Endothelial cell of umbilical vein (primary cell): Measurements from ENCODE around the gene SDC3. TPM values are rescaled to one million over a fixed set of nuclear protein-coding genes. Genes with fewer than 3 reads are reported as not detected.

Experiments used
- BruUV-seq: library from RNA; stranded (reverse); fragments of 400-500 nt; replicated peaks from 2 replicates; lab custom pipeline; 2021; lab: Mats Ljungman, UMichigan
- CTCF ChIA-PET: fragments of 300-600, 350-600 bp; sonication (Branson Sonifier 250); formaldehyde crosslinking; loops from one replicate; lab custom pipeline; 2021; ENCODE audit warnings: antibody characterized with exemption, inconsistent platforms; lab: Charles Lee
- POLR2A ChIA-PET: fragments of 300-600, 350-600 bp; sonication (Branson Sonifier 250); formaldehyde crosslinking; loops from one replicate; lab custom pipeline; 2021; ENCODE audit warnings: antibody characterized with exemption, inconsistent platforms; lab: Charles Lee
- DNase-seq: peaks from one replicate; pipeline ENCODE4 v3.0.0-alpha.2; 2011; ENCODE audit warnings: low read depth, low spot score
- FAIRE-seq: peaks from 2 replicates; lab custom pipeline; 2011; peaks lifted over from hg19 to GRCh38; lab: Jason Lieb, UNC
- H2AFZ ChIP-seq: 2 replicates; pipeline ENCODE4 v1.6.0; 2012; ENCODE audit warnings: low read depth, low read length, control low read depth, inconsistent platforms
- H3K27ac ChIP-seq: 2 replicates; pipeline ENCODE4 v1.5.1; 2011; ENCODE audit warnings: low read depth, mild to moderate bottlenecking, control low read depth, low read length, moderate library complexity; ENCODE audit not compliant: insufficient read depth
- H3K27me3 ChIP-seq, 2 experiments: 2 replicates each; pipeline versions ENCODE4 v1.6.0 to v1.6.1; 2011; ENCODE audit warnings: low read length in 2 of 2, mixed read lengths in 1 of 2; ENCODE audit not compliant: control insufficient read depth in 2 of 2, insufficient read depth in 2 of 2
- H3K36me3 ChIP-seq, 2 experiments: 2 replicates in 1 of 2; 3 replicates in 1 of 2; pipeline ENCODE4 v1.5.1; 2011; ENCODE audit warnings: low read length in 2 of 2, mild to moderate bottlenecking in 1 of 2, moderate library complexity in 1 of 2; ENCODE audit not compliant: control insufficient read depth in 2 of 2, insufficient read depth in 2 of 2; ENCODE audit errors: extremely low read depth in 1 of 2
- H3K4me1 ChIP-seq: 3 replicates; pipeline ENCODE4 v1.5.1; 2011; ENCODE audit warnings: mild to moderate bottlenecking, low read length; ENCODE audit not compliant: control insufficient read depth, insufficient read depth; ENCODE audit errors: extremely low read depth
- H3K4me2 ChIP-seq: 2 replicates; pipeline ENCODE4 v1.6.1; 2011; ENCODE audit warnings: low read length, control low read depth, mixed read lengths; ENCODE audit not compliant: insufficient read depth
- H3K4me3 ChIP-seq, 3 experiments: fragments of 200-600 bp in 1 of 3; sonication (generic), shearing (Covaris generic) in 1 of 3; replicated peaks in 1 of 3; 2 replicates each; pipeline ENCODE4 v1.5.1; 2011 to 2016; ENCODE audit warnings: control low read depth in 3 of 3, low read length in 3 of 3, mild to moderate bottlenecking in 2 of 3, inconsistent platforms in 1 of 3, low read depth in 1 of 3, moderate library complexity in 1 of 3; ENCODE audit not compliant: insufficient read depth in 1 of 3
- H3K79me2 ChIP-seq: 2 replicates; pipeline ENCODE4 v1.6.0; 2012; ENCODE audit warnings: low read length, inconsistent platforms; ENCODE audit not compliant: control insufficient read depth, insufficient read depth
- H3K9ac ChIP-seq: replicated peaks from 2 replicates; pipeline ENCODE3; 2011; ENCODE audit warnings: low read length, control low read depth; ENCODE audit not compliant: insufficient read depth; ENCODE audit errors: extremely low read depth
- H3K9me1 ChIP-seq: replicated peaks from 3 replicates; pipeline ENCODE4 v1.6.0; 2011; ENCODE audit warnings: mild to moderate bottlenecking, low read length; ENCODE audit not compliant: control insufficient read depth, insufficient read depth; ENCODE audit errors: extremely low read depth
- H3K9me3 ChIP-seq: replicated peaks from 2 replicates; pipeline ENCODE4 v1.5.1; 2012; ENCODE audit warnings: low read length, inconsistent platforms; ENCODE audit not compliant: control insufficient read depth, insufficient read depth
- H4K20me1 ChIP-seq: replicated peaks from 2 replicates; pipeline ENCODE3; 2011; ENCODE audit warnings: mild to moderate bottlenecking, low read length; ENCODE audit not compliant: control insufficient read depth, insufficient read depth; ENCODE audit errors: extremely low read depth
- CTCF ChIP-seq, 2 donors: IDR thresholded peaks; 1 replicate in 1 of 2; 2 replicates in 1 of 2; pipeline ENCODE4 v1.5.1; 2011; ENCODE audit warnings: low read length in 2 of 2, mild to moderate bottlenecking in 2 of 2, moderate library complexity in 2 of 2, control low read depth in 1 of 2, inconsistent platforms in 1 of 2, low read depth in 1 of 2; ENCODE audit not compliant: insufficient read depth in 1 of 2; ENCODE audit errors: extremely low read depth in 1 of 2
- EZH2 ChIP-seq: IDR thresholded peaks from 2 replicates; pipeline ENCODE4 v1.6.1; 2012; ENCODE audit warnings: borderline replicate concordance, low read depth, mild to moderate bottlenecking, moderate library complexity, low read length, inconsistent platforms; ENCODE audit not compliant: severe bottlenecking
- FOS ChIP-seq: IDR thresholded peaks from 2 replicates; pipeline ENCODE4 v1.6.1; 2011; ENCODE audit warnings: mild to moderate bottlenecking, low read length, moderate library complexity, borderline replicate concordance; ENCODE audit not compliant: insufficient read depth
- GATA2 ChIP-seq: IDR thresholded peaks from 2 replicates; pipeline ENCODE4 v1.7.0; 2011; ENCODE audit warnings: low read depth, mild to moderate bottlenecking, moderate library complexity, mixed read lengths, low read length; ENCODE audit not compliant: insufficient read length, insufficient read depth
- JUN ChIP-seq: IDR thresholded peaks from 2 replicates; pipeline ENCODE4 v1.6.1; 2011; ENCODE audit warnings: borderline replicate concordance, low read depth; ENCODE audit not compliant: insufficient read length, insufficient read depth
- MYC ChIP-seq: IDR thresholded peaks from one replicate; pipeline ENCODE4 v1.6.1; 2011; ENCODE audit warnings: mild to moderate bottlenecking, low read depth, low read length
- POLR2A ChIP-seq: IDR thresholded peaks from 2 replicates; pipeline ENCODE4 v1.6.1; 2012; ENCODE audit warnings: low read depth, mild to moderate bottlenecking, control low read depth, low read length
- POLR2AphosphoS5 ChIP-seq: IDR thresholded peaks from 2 replicates; pipeline ENCODE4 v1.6.1; 2012; ENCODE audit warnings: low read depth, mild to moderate bottlenecking, control low read depth, low read length, moderate library complexity; ENCODE audit not compliant: insufficient read depth
- dilution Hi-C: fragments of 300-500 bp; cut with MboI; formaldehyde crosslinking; loops from one replicate; pipeline ENCODE4 v1.15.0; 2019; ENCODE audit warnings: low sequenced_read_pairs; ENCODE audit not compliant: extremely low pct_ligation_motif_present
- intact Hi-C: fragments of 100-400 bp; cut with micrococcal nuclease; formaldehyde crosslinking; loops from one replicate; pipeline ENCODE4 v1.10.0; 2022
- polyA plus RNA-seq, 4 experiments: library from polyadenylated mRNA; depleted of rRNA in 3 of 4; stranded (reverse) in 3 of 4; unstranded in 1 of 4; fragments of >200 nt; gene quantifications; 2 replicates each; pipeline versions ENCODE4 v1.2.1 to v1.2.3, GENCODE V29; 2011 to 2012; ENCODE audit warnings: missing spikeins in 1 of 4
- total RNA-seq: library from RNA; stranded (reverse); gene quantifications from 2 replicates; pipeline ENCODE4 v1.2.3, GENCODE V29; 2021
- TF ChIP-seq, protein P1 (sequence below): IDR thresholded peaks from 2 replicates; pipeline ENCODE4 v1.6.1; 2011; ENCODE audit not compliant: insufficient read depth, insufficient read length

The SDC3 gene
- total and polyA plus RNA-seq, 2 donors (not counting 3 experiments of a cell fraction or from before 2014, with no cell fraction given) = 7.1 to 25.9 TPM

- TF ChIP-seq FOS = no peak
- Histone ChIP-seq H3K27ac (no peak overlapping the region), H3K79me2 (no peaks in the 10 kb centered on the region), H3K9me1 (no peaks in the 10 kb centered on the region), H3K9ac (no peak overlapping the region), H3K4me2 (no peak overlapping the region), H3K9me3 (no peaks in the 10 kb centered on the region), H3K4me3 (no peak overlapping the region), H3K36me3 (peaks cover 16 to 37% of the 10 kb centered on the region in 2 experiments), H2AFZ (no peak overlapping the region), H3K27me3 (no peaks in the 10 kb centered on the region), H4K20me1 (no peaks in the 10 kb centered on the region), H3K4me1 (no peaks in the 10 kb centered on the region)
- BruUV-seq = no TSS peak
- POLR2A ChIA-PET = no interaction called here
- intact Hi-C loops (no loop called here), dilution Hi-C loops (no loop called here)
- DNase-seq (no peak), FAIRE-seq (no peak)
- CTCF ChIA-PET = interaction anchor here (1.2 kb wide), 1 partner anchor 133 kb away, joined by 4 read pairs; no protein-coding TSS in a partner anchor
Measured at GRCh38 chr1:30934613-30935012, 26.1 kb upstream of the SDC3 start.

GRCh38 chr1:30933874-30934252 lies 25.3 kb upstream of the SDC3 start:
- Histone ChIP-seq H4K20me1 (no peaks in the 10 kb centered on the region), H3K9me1 (no peaks in the 10 kb centered on the region), H3K4me2 (no peak overlapping the region), H3K4me3 (no peak overlapping the region), H3K4me1 (no peaks in the 10 kb centered on the region), H3K36me3 (peaks cover 16 to 37% of the 10 kb centered on the region in 2 experiments), H3K9ac (no peak overlapping the region), H3K27ac (no peak overlapping the region), H3K9me3 (no peaks in the 10 kb centered on the region), H3K79me2 (no peaks in the 10 kb centered on the region), H3K27me3 (no peaks in the 10 kb centered on the region), H2AFZ (no peak overlapping the region)
- CTCF ChIA-PET = interaction anchor here (1.0 to 1.2 kb wide), 2 partner anchors 132 to 154 kb away, joined by 4 to 5 read pairs; no protein-coding TSS in a partner anchor
- POLR2A ChIA-PET = no interaction called here
- BruUV-seq = no TSS peak
- DNase-seq = no peak
- intact Hi-C loops = no loop called here
- TF ChIP-seq POLR2AphosphoS5 (no peak), GATA2 (no peak), EZH2 (no peak), MYC (no peak), CTCF (IDR thresholded peaks at IDR 0.05; ENCODE audit: extremely low read depth in 1 of 2, insufficient read depth in 1 of 2, low read depth in 1 of 2, low read length in 2 of 2) (no peak), POLR2A (no peak), FOS (no peak), JUN (no peak)
- TF ChIP-seq, protein P1, sequence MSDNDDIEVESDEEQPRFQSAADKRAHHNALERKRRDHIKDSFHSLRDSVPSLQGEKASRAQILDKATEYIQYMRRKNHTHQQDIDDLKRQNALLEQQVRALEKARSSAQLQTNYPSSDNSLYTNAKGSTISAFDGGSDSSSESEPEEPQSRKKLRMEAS = no peak
- FAIRE-seq = no peak
- dilution Hi-C loops = no loop called here
